ENCODE measurements around the gene PGP.

Gene PGP

GRCh38 chr16:2237493-2238149, 23.0 kb upstream of the PGP start:
- DNase-seq (ENCODE audit: low read depth in 3 of 3): no peak

DNA sequence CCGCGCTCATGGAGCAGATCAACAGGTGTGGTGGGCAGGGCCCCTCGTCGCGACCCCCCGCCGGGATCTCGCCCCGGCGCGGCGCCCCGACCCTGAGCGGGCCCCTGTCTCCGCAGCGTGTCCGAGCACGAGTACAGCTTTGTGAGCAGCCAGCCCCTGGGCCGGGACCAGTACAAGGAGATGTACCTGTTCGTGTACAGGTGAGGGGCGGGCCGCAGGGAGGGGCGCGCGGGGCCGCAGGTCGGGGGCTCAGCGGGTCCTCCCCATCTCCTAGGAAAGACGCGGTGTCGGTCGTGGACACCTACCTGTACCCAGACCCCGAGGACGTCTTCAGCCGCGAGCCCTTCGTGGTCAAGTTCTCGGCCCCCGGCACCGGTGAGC, 22.5 kb upstream of the PGP start:
- DNase-seq (ENCODE audit: low read depth in 3 of 3): no peak

DNA sequence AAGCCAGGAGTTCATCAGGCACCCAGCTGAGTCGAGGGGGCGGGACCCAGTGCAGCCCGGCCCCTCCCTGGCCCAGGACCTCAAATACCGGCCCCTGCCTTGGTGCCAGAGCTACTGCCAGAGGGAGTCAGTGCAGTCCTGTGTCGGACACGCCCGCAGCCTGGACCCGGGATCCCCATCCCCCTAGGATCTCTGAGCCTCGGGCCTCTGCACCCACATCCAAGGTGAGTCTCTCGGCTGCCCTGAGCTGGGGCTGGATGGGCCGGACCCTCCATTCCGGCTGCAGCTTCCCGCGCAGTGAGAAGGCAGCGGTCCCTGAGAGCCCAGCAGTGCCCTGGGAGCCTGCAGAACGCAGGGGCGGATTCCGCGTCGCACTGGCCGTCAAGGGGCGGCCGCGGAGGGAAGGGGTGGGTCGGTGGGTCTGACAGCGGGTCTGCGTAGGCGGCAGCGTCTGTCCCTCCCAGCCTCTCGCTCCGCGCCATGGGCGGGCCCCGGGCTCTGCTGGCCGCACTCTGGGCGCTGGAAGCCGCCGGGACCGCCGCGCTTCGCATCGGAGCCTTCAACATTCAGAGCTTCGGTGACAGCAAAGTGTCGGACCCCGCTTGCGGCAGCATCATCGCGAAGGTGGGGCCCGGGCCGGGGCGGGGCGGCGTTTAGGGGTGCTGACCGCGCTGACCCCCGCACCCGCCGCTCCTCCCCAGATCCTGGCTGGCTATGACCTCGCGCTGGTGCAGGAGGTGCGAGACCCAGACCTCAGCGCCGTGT, 21.9 kb upstream of the PGP start, which contains the start of gene DNASE1L2:
DNASE1L2 (plus strand) TSS at position 108 of the 765 bp plus-strand sequence; CDS start at position 481, 373 bp downstream.
- DNase-seq (ENCODE audit: low read depth in 3 of 3): no peak

GRCh38 chr16:2235695-2236336, 21.2 kb upstream of the PGP start:
- DNase-seq (ENCODE audit: low read depth in 3 of 3): no peak

DNA sequence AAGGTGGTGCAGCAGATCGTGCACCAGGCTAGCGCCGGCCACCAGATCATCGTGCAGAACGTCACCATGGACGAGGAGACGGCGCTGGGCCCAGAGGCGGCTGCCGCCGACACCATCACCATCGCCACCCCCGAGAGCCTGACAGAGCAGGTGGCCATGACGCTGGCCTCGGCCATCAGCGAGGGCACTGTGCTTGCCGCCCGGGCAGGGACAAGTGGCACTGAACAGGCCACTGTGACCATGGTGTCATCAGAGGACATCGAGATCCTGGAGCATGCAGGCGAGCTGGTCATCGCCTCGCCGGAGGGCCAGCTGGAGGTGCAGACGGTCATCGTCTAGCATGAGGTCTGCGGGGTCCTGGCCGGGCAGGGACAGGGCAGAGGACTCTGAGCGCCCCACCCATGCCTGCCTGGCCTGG, 20.6 kb upstream of the PGP start:
- DNase-seq (ENCODE audit: low read depth in 3 of 3): no peak

DNA sequence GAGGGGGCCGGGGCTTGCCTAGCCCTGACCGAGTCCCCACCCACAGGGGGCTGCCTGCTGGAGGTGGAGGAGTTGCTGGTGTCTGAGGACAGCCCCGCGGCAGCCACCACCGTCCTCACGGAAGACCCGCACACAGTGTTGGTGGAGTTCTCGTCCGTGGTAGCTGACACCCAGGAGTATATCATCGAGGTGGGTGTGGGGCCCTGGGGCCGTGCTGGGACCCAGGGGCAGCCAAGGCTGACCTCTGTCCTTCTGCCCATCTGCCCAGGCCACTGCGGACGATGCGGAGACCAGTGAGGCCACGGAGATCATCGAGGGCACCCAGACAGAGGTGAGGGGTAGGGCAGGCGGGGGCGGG, 20.2 kb upstream of the PGP start:
- no peak for DNase-seq (ENCODE audit: low read depth in 3 of 3)

- DNase-seq (ENCODE audit: low read depth in 3 of 3): no peak
Observed at GRCh38 chr16:2233872-2234812, 19.5 kb upstream of the PGP start.

DNA sequence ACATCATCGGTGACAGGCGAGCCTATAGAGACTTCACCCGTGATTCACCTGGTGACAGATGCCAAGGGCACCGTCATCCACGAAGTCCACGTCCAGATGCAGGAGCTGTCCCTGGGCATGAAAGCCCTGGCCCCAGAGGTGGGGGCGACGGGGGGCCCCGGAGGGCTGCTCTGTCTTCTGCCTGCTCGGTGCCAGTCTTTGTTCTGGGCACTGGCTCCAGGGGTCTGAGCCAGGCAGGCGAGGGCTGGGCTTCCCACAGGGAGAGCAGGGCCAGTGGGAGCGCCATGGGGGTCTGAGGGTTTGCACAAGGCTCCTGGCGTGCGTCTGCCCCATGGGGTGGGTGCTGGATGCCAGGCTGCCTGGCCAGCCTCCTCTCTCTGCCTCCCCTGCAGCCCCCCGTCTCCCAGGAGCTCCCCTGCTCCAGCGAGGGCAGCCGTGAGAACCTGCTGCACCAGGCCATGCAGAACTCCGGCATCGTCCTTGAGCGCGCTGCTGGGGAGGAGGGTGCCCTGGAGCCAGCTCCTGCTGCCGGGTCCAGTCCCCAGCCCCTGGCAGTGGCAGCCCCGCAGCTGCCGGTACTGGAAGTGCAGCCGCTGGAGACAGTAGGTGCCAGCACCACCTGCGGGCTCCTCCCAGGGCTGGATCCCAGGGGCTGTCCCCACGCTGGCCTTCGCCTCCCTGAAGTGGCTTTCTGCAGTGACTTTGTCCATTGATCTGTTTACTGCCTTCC, 18.6 kb upstream of the PGP start:
- DNase-seq (ENCODE audit: low read depth in 3 of 3): no peak

- no peak for DNase-seq (ENCODE audit: low read depth in 3 of 3)
Observed at GRCh38 chr16:2232094-2232990, 17.7 kb upstream of the PGP start.

GRCh38 chr16:2231016-2231931, 16.6 kb upstream of the PGP start:
- no peak for DNase-seq (ENCODE audit: low read depth in 3 of 3)

- no peak for DNase-seq (ENCODE audit: low read depth in 3 of 3)
Observed at GRCh38 chr16:2230376-2230775, 15.7 kb upstream of the PGP start.

DNA sequence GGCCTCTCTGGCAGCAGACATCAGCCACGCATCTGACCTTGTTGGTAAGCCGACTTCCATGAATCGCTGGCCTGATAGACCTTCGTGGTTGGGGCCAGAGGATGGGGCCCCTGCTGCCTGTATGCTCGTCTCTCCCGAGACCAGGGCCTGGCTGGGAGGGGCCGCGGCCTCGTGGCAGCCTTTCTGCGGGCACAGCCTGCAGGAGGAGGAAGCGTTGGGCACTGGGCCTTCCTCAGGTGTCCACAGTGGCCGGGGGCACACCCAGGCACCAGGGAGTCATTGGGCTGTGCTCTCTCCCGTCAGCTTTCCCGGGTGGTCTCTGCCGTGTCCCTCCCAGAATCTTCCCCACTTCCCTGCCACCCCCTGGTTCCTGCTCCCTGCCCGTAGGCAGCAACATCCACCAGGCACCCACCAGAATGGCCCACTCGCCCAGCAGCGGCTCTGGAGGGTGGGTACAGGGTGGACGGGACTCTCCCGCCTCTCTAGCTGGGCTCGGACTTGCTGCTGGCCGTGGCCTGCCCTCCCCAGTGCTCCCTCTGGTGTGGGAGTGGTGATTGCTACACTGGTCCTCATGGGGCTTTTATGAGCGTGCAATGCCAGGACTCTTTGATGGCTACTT, 15.1 kb upstream of the PGP start:
- DNase-seq (ENCODE audit: low read depth in 3 of 3): no peak

DNA sequence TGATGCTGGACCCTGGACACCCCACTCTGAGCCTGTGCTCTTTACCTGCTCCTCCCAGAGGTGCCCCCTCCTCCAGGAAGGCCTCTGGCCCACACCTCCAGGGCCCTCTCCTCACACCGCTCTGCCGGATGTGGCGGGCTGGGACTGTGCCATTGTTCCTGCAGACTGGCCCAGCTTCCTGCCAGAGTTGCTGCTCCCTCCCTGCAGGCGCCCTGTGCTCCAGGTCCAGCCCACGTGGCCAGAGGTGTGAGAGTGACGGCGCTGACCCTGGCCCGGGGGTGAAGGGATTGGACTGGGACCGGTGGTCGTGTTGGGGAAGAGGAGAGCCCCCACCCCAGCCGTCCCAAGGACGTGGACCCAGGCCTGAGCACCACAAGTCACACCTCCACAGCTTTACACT, 14.5 kb upstream of the PGP start:
- no peak for DNase-seq (ENCODE audit: low read depth in 3 of 3)

- no peak for DNase-seq (ENCODE audit: low read depth in 3 of 3)
Observed at GRCh38 chr16:2228161-2228824, 13.7 kb upstream of the PGP start.

DNA sequence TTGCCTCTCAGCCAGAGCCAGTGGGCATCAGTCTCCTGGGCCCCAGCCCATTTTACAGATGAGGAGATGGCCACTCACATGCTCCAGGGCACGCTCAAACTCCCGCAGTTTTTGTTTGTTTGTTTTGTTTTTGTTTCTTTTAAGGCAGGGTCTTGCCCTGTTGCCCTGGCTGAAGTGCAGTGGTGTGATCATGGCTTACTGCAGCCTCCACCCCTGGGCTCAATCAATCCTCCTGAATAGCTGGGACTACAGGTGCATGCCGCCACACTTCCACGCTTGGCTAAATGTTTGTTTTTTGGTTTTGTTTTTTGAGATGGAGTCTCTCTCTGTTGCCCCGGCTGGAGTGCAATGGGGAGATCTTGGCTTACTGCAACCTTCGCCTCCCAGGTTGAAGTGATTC, 12.3 kb upstream of the PGP start:
- no peak for DNase-seq (ENCODE audit: low read depth in 3 of 3)

DNA sequence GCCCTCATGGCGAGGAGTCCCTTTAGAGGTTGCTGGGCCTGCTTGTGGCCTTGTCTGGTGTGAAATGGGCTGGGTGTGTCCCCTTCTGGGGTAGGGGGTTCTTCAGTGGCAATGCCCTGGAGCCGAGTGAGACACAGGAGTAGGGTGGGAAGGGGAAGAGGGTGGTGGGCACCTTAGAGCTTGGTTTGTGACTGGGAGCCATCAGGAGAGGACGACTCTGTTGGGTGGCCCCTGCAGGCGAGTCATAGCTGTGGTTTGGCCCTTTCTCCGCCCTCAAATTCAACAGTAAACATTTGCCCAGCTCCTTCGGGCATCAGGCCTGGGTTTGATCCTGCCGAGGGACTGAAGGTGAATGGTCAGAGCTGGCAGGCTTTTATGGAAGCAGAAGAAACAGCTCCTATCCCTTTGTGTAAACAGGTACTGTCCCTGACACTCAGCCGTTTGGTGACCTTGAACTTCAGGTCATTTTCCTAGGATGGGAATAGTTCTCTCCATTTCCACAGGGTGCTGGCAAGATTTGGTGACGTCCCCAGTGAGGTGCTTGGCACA, 11.7 kb upstream of the PGP start:
- no peak for DNase-seq (ENCODE audit: low read depth in 3 of 3)

- DNase-seq (ENCODE audit: low read depth in 3 of 3): no peak
Observed at GRCh38 chr16:2223942-2224486, 9.4 kb upstream of the PGP start.
